Stomach (tissue), 9 donors: ENCODE measurements around the gene ADCK2. TPM values are rescaled to one million over a fixed set of nuclear protein-coding genes. Genes with fewer than 3 reads are reported as not detected.

Experiments used
- DNase-seq, 2 donors: peaks; one replicate each; pipeline versions ENCODE4 v3.0.0 to v3.0.0-alpha.2; 2013 to 2019
- H3K27ac ChIP-seq, 5 donors: fragments of 200-600 bp in 4 of 5; sonication (generic) in 4 of 5; one replicate each; pipeline ENCODE4 v1.5.1; 2013 to 2019; ENCODE audit warnings: mild to moderate bottlenecking in 1 of 5, moderate library complexity in 1 of 5
- H3K27me3 ChIP-seq, 3 donors: fragments of 200-600 bp; sonication (generic); one replicate each; pipeline ENCODE4 v1.5.1; 2017 to 2019; ENCODE audit warnings: mixed run types in 1 of 3
- H3K36me3 ChIP-seq, 4 donors: fragments of 200-600 bp; sonication (generic); 1 replicate in 3 of 4; 2 replicates in 1 of 4; pipeline ENCODE4 v1.5.1; 2016 to 2019
- H3K4me1 ChIP-seq, 4 donors: fragments of 200-600 bp; sonication (generic); one replicate each; pipeline ENCODE4 v1.5.1; 2016 to 2019
- H3K4me3 ChIP-seq, 4 donors: fragments of 200-600 bp; sonication (generic) in 3 of 4; one replicate each; pipeline ENCODE4 v1.5.1; 2016 to 2019; ENCODE audit warnings: mild to moderate bottlenecking in 1 of 4
- H3K9me3 ChIP-seq, 4 donors: fragments of 200-600 bp; sonication (generic); one replicate each; pipeline ENCODE4 v1.5.1; 2016 to 2019
- CTCF ChIP-seq, 7 experiments: fragments of 450-650 bp in 4 of 7; fragments of 200-600 bp in 3 of 7; sonication (generic) in 3 of 7; IDR thresholded peaks; one replicate each; pipeline ENCODE4 v1.5.1; 2016 to 2019; ENCODE audit warnings: antibody characterized with exemption in 7 of 7, control low read depth in 2 of 7, mild to moderate bottlenecking in 1 of 7
- EP300 ChIP-seq: sonication (generic); formaldehyde crosslinking; IDR thresholded peaks from one replicate; pipeline ENCODE4 v1.6.1; 2017; ENCODE audit warnings: antibody characterized with exemption
- POLR2A ChIP-seq, 4 donors: fragments of 450-650 bp; IDR thresholded peaks; one replicate each; pipeline ENCODE4 v1.6.1; 2016; ENCODE audit warnings: antibody characterized with exemption in 4 of 4, control low read depth in 2 of 4, mild to moderate bottlenecking in 1 of 4, moderate library complexity in 1 of 4
- POLR2AphosphoS5 ChIP-seq, 3 donors: sonication (generic); formaldehyde crosslinking; IDR thresholded peaks; one replicate each; pipeline ENCODE4 v1.6.1; 2016; ENCODE audit warnings: antibody characterized with exemption in 3 of 3
- WGBS, 5 donors: extraction: QIAGEN DNeasy Blood & Tissue Kit in 3 of 5; methylation state at CpG; one replicate each; pipeline versions ENCODE4 v1.1.5 to v1.1.7; 2013 to 2018; 5-methylcytosine and 5-hydroxymethylcytosine counted together
- intact Hi-C: fragments of 100-400 bp; cut with DNase I; formaldehyde crosslinking; loops from one replicate; pipeline ENCODE4 v1.15.1; 2023; ENCODE audit warnings: low total_unique reads
- polyA plus RNA-seq, 3 donors: library from polyadenylated mRNA; stranded (reverse); fragments of 200-250 nt; gene quantifications; one replicate each; pipeline ENCODE4 v1.2.3, GENCODE V29; 2013
- total RNA-seq, 5 donors: library from RNA; depleted of rRNA; stranded (reverse); fragments of >200 nt; gene quantifications; one replicate each; pipeline versions ENCODE4 v1.1.0 to v1.2.3, GENCODE V29; 2014 to 2016
- donor health status: healthy with polysubstance abuse.
- donor health status: Bipolar disorder and iron deficiency.
- donor health status: healthy.

ADCK2 gene
- total and polyA plus RNA-seq, 8 donors, result 2.7 to 62.3 (median 20.7) TPM

GRCh38 chr7:140697447-140698143, 24.9 kb downstream of the ADCK2 start:
- DNase-seq, result no peak
- Histone ChIP-seq H3K27me3 (no peaks in the 10 kb centered on the region), H3K9me3 (no peaks in the 10 kb centered on the region), H3K27ac (peak overlapping the region; percentile 96 to 98 (median 97)), H3K4me1 (peaks cover 17 to 30% (median 27%) of the 10 kb centered on the region in 4 donors), H3K4me3 (peak overlapping the region; percentile 82 to 94 (median 89)), H3K36me3 (peaks cover 0 to 11% (median 8%) of the 10 kb centered on the region in 4 donors)
- TF ChIP-seq CTCF (IDR thresholded peaks at IDR 0.05) (no peak), POLR2A (IDR thresholded peaks at IDR 0.05) (no peak), EP300 (no peak), POLR2AphosphoS5 (IDR thresholded peaks at IDR 0.05) (no peak)
- 22 to 27% (median 24%) methylated on average over 23 to 24 of the region's 24 CpGs for WGBS, 5 donors
- intact Hi-C loops, result no loop called here

GRCh38 chr7:140698477-140698876, 25.7 kb downstream of the ADCK2 start:
- no peak for DNase-seq
- WGBS, 5 donors, result 77 to 86% (median 78%) methylated on average over 8 of the region's 8 CpGs

GRCh38 chr7:140702774-140703173, 30.0 kb downstream of the ADCK2 start:
- WGBS, 5 donors, result 88 to 93% (median 91%) methylated on average over 10 of the region's 10 CpGs
- Histone ChIP-seq H3K4me3 (no peak overlapping the region), H3K9me3 (no peaks in the 10 kb centered on the region), H3K4me1 (peaks cover 8 to 18% (median 13%) of the 10 kb centered on the region in 4 donors), H3K36me3 (peaks cover 4 to 46% (median 44%) of the 10 kb centered on the region in 4 donors), H3K27ac (no peak overlapping the region), H3K27me3 (no peaks in the 10 kb centered on the region)
- TF ChIP-seq POLR2A (IDR thresholded peaks at IDR 0.05) (no peak), CTCF (IDR thresholded peaks at IDR 0.05) (no peak), POLR2AphosphoS5 (IDR thresholded peaks at IDR 0.05) (no peak), EP300 (no peak)
- no peak for DNase-seq
- intact Hi-C loops, result no loop called here

More at GRCh38 chr7:140698477-140698876, 25.7 kb downstream of the ADCK2 start:
- intact Hi-C loops, result no loop called here
- no peaks in the 10 kb centered on the region for H3K9me3 ChIP-seq
- H3K4me3 ChIP-seq, result peak overlapping the region in 1 of 4 donors; percentile 91
- H3K4me1 ChIP-seq, result peaks cover 17 to 30% (median 27%) of the 10 kb centered on the region in 4 donors
- peaks cover 0 to 16% (median 11%) of the 10 kb centered on the region in 4 donors for H3K36me3 ChIP-seq
- TF ChIP-seq EP300 (no peak), POLR2A (IDR thresholded peaks at IDR 0.05) (no peak), POLR2AphosphoS5 (IDR thresholded peaks at IDR 0.05) (no peak), CTCF (IDR thresholded peaks at IDR 0.05) (no peak)
- H3K27me3 ChIP-seq, result no peaks in the 10 kb centered on the region
- no peak overlapping the region for H3K27ac ChIP-seq

- DNase-seq, result no peak
- H3K4me3 ChIP-seq, result no peak overlapping the region
- no peak overlapping the region for H3K27ac ChIP-seq
- H3K27me3 ChIP-seq, result no peaks in the 10 kb centered on the region
- H3K4me1 ChIP-seq, result peaks cover 0 to 4% (median 2%) of the 10 kb centered on the region in 4 donors
- intact Hi-C loops, result no loop called here
- peaks cover 4 to 49% (median 44%) of the 10 kb centered on the region in 4 donors for H3K36me3 ChIP-seq
- TF ChIP-seq POLR2A (IDR thresholded peaks at IDR 0.05) (no peak), EP300 (no peak), POLR2AphosphoS5 (IDR thresholded peaks at IDR 0.05) (no peak), CTCF (IDR thresholded peaks at IDR 0.05) (no peak)
- H3K9me3 ChIP-seq, result no peaks in the 10 kb centered on the region
- 86 to 97% (median 89%) methylated on average over 2 of the region's 2 CpGs for WGBS, 5 donors
Observed at GRCh38 chr7:140704205-140704604, 31.5 kb downstream of the ADCK2 start.
